DND-41 (cell line): ENCODE data around the gene PRRC2B.

Experiments used
- ATAC-seq: fragments of 200-7000 bp; cut with Tn5 transposase; 3 replicates; pipeline ENCODE4 v1.9.1; 2021; ENCODE audit warnings: low read depth; ENCODE audit not compliant: insufficient read depth
- DNase-seq: peaks from one replicate; pipeline ENCODE4 v3.0.0-alpha.2; 2020
- H2AFZ ChIP-seq: 2 replicates; pipeline ENCODE4 v1.6.0; 2012; ENCODE audit warnings: low read depth, low read length
- H3K27ac ChIP-seq: 2 replicates; pipeline ENCODE4 v1.5.1; 2012; ENCODE audit warnings: low read length, inconsistent platforms
- H3K27me3 ChIP-seq: fragments of 200-600 bp; sonication (generic); 2 replicates; pipeline ENCODE4 v1.6.0; 2012; ENCODE audit warnings: low read length, mild to moderate bottlenecking, inconsistent platforms; ENCODE audit not compliant: insufficient read depth, poor library complexity
- H3K36me3 ChIP-seq: 2 replicates; pipeline ENCODE4 v1.5.1; 2012; ENCODE audit warnings: low read length, inconsistent platforms; ENCODE audit not compliant: insufficient read depth
- H3K4me1 ChIP-seq: 2 replicates; pipeline ENCODE4 v1.5.1; 2012; ENCODE audit warnings: mild to moderate bottlenecking, low read length; ENCODE audit not compliant: insufficient read depth
- H3K4me2 ChIP-seq: 2 replicates; pipeline ENCODE4 v1.6.0; 2012; ENCODE audit warnings: mild to moderate bottlenecking, moderate library complexity, low read length, inconsistent platforms; ENCODE audit not compliant: insufficient read depth
- H3K4me3 ChIP-seq, 2 experiments: fragments of 200-600 bp in 1 of 2; shearing (Covaris generic) in 1 of 2; 2 replicates each; pipeline ENCODE4 v1.5.1; 2012 to 2016; ENCODE audit warnings: inconsistent platforms in 2 of 2, low read length in 2 of 2, mild to moderate bottlenecking in 2 of 2, low read depth in 1 of 2, moderate library complexity in 1 of 2
- H3K79me2 ChIP-seq: 2 replicates; pipeline ENCODE4 v1.6.0; 2012; ENCODE audit warnings: low read length, inconsistent platforms; ENCODE audit not compliant: insufficient read depth
- H3K9ac ChIP-seq: 2 replicates; pipeline ENCODE4 v1.6.0; 2012; ENCODE audit warnings: low read depth, mild to moderate bottlenecking, inconsistent platforms, low read length, moderate library complexity
- H3K9me3 ChIP-seq: 2 replicates; pipeline ENCODE4 v1.5.1; 2012; ENCODE audit warnings: low read length, moderate library complexity, mild to moderate bottlenecking, inconsistent platforms; ENCODE audit not compliant: insufficient read depth, severe bottlenecking
- H4K20me1 ChIP-seq: 2 replicates; pipeline ENCODE4 v1.6.0; 2012; ENCODE audit warnings: low read length; ENCODE audit not compliant: insufficient read depth
- CTCF ChIP-seq: IDR thresholded peaks from 2 replicates; pipeline ENCODE4 v1.5.1; 2012; ENCODE audit warnings: borderline replicate concordance, low read length, moderate library complexity, mild to moderate bottlenecking; ENCODE audit not compliant: poor library complexity, severe bottlenecking; ENCODE audit errors: extremely low read depth
- EZH2 ChIP-seq: IDR thresholded peaks from 3 replicates; pipeline ENCODE4 v1.6.1; 2012; ENCODE audit warnings: borderline replicate concordance, low read depth, mild to moderate bottlenecking, moderate library complexity, low read length, inconsistent platforms; ENCODE audit not compliant: severe bottlenecking

PRRC2B gene

GRCh38 chr9:131386281-131386680 lies 7.6 kb upstream of the PRRC2B start:
- H3K4me1 ChIP-seq = no peaks in the 10 kb centered on the region
- no peaks in the 10 kb centered on the region for H4K20me1 ChIP-seq
- H3K9ac ChIP-seq = no peak overlapping the region
- DNase-seq (no peak), ATAC-seq (no peak)
- no peak overlapping the region for H3K27ac ChIP-seq
- TF ChIP-seq CTCF (peak; percentile 7), EZH2 (no peak)
- no peaks in the 10 kb centered on the region for H3K36me3 ChIP-seq
- no peaks in the 10 kb centered on the region for H3K27me3 ChIP-seq
- H3K9me3 ChIP-seq = no peaks in the 10 kb centered on the region
- no peak overlapping the region for H2AFZ ChIP-seq
- H3K4me2 ChIP-seq = no peak overlapping the region
- no peaks in the 10 kb centered on the region for H3K79me2 ChIP-seq
- H3K4me3 ChIP-seq = no peak overlapping the region

GRCh38 chr9:131387394-131387793 lies 6.5 kb upstream of the PRRC2B start:
- no peak for DNase-seq

GRCh38 chr9:131391020-131391419 lies 2.9 kb upstream of the PRRC2B start:
- H3K9me3 ChIP-seq = no peaks in the 10 kb centered on the region
- H3K4me1 ChIP-seq = peaks cover 25% of the 10 kb centered on the region

More at GRCh38 chr9:131387394-131387793, 6.5 kb upstream of the PRRC2B start:
- H2AFZ ChIP-seq = no peak overlapping the region
- no peak overlapping the region for H3K27ac ChIP-seq
- H4K20me1 ChIP-seq = no peaks in the 10 kb centered on the region
- no peaks in the 10 kb centered on the region for H3K27me3 ChIP-seq
- no peaks in the 10 kb centered on the region for H3K36me3 ChIP-seq
- no peak overlapping the region for H3K9ac ChIP-seq
- peaks cover 1% of the 10 kb centered on the region for H3K4me1 ChIP-seq
- H3K4me2 ChIP-seq = no peak overlapping the region
- no peak overlapping the region for H3K4me3 ChIP-seq
- no peaks in the 10 kb centered on the region for H3K79me2 ChIP-seq
- ATAC-seq = no peak
- TF ChIP-seq CTCF = no peak
- TF ChIP-seq EZH2 = no peak
- no peaks in the 10 kb centered on the region for H3K9me3 ChIP-seq

More at GRCh38 chr9:131391020-131391419, 2.9 kb upstream of the PRRC2B start:
- Histone ChIP-seq H3K9ac (no peak overlapping the region), H3K4me3 (no peak overlapping the region), H4K20me1 (peaks cover 9% of the 10 kb centered on the region), H3K36me3 (peaks cover 4% of the 10 kb centered on the region), H2AFZ (no peak overlapping the region), H3K27ac (no peak overlapping the region), H3K4me2 (no peak overlapping the region), H3K27me3 (no peaks in the 10 kb centered on the region), H3K79me2 (peaks cover 19% of the 10 kb centered on the region)
- no peak for ATAC-seq
- TF ChIP-seq CTCF = no peak
- no peak for TF ChIP-seq EZH2
- DNase-seq = no peak
